Erythroblast (primary cell): ENCODE data around the gene SPANXB1.
"Not testable (repeated sequence)": the region's sequence is repeated elsewhere in the genome, so short reads cannot be mapped to it uniquely, and the experiment has no call there.

Experiments
- GATA1 ChIP-seq: IDR thresholded peaks from 2 replicates; pipeline ENCODE4 v1.6.1; 2011; ENCODE audit warnings: low read depth, mild to moderate bottlenecking, control low read depth, low read length, moderate library complexity
- POLR2A ChIP-seq: IDR thresholded peaks from 2 replicates; pipeline ENCODE4 v1.6.1; 2011; ENCODE audit warnings: mild to moderate bottlenecking, low read length

- TF ChIP-seq POLR2A, GATA1: not testable (repeated sequence)
Observed at GRCh38 chrX:141002568-141002967, at the start of gene SPANXB1.
